ENCODE results near the gene CSE1L.
"Not testable (repeated sequence)": the region's sequence is repeated elsewhere in the genome, so short reads cannot be mapped to it uniquely, and the experiment has no call there.

CSE1L gene

DNA sequence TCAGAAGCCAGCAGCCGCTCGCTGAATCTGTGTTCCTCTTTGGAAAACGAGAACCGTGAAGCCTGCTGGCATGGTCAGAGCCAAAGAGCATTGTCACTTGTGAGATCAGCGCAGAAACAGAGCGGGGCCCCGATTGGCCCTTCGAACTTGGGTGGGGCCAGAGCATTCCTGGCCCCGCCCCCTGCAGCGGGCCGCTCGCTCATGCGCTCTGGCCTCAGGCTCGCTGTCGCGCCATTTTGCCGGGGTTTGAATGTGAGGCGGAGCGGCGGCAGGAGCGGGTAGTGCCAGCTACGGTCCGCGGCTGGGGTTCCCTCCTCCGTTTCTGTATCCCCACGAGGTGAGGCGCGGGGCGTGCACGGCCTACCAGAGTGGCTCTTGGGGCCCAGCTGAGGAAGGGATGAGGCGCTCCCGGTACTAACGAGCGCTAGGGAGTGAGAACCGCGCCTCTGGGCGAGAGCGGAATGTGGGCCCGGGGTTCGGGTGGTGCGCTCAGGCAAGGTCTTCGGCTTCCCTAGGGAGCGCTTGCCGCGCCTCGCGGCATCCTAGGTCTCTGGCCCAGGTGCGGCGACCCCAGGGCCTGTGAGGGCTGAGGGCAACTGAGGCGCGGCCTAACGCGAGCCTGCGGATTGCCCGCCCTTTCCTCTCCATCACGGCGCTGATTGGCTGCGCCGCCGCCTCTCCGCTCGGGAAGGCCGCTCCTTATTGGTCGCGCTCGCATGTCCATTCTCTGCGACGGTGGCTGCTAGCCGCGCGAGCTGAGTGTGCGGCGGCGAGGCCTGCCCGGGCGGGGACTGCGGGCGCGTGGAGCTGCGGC, at the start of gene CSE1L:
CSE1L (plus strand) TSS at position 226 of the 814 bp plus-strand sequence. CDS start 12,152 bp downstream, outside the sequence.
- DNase-seq (ENCODE audit: low spot score), result peak; percentile 97

DNA sequence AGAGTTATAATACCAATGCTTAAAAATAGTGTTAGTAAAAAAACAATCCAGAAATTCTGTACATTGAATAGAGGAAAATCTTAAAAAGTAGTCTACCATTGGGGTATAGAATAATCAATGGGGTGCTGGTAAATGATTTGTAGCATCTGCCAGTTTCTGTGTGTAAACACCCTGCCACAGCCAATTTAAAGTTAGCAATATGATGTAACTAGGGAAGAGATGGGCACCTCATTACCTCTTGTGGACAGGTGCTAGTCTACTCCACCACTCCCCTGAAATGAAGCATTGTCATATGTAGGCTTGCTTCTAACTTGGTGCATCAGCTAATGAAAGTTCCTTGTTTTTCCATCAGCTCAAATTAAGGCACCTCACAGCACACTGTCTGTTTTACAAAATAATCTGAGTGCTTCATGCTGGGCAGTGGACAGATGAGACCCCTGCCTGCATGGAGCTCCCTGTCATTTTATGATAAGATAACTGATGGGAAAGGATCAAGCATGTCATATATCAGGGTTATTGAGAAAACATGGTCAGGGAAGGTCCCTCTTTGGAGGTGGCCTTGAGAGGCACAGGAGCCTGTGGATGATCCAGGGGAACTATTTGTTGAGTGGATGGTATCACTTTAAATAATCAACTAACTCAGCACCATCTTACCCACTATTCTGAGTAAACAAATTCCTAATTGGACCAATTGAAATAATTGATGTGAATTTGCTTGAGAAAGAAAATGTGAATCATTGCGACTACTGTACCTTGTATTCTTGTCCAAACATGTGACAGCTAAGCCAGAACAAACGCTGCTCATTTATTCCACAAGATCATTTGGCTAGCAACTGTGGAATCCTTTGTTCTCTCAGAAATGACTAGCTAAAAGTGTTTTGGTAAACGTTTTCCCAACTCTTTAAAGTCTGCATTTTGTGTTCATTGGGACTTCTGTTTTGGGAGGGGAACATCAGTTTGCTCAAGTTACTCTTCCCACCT, 45.9 kb upstream of the CSE1L start:
- peak; percentile 49 for DNase-seq (ENCODE audit: low spot score)

GRCh38 chr20:49001741-49002140, 44.4 kb upstream of the CSE1L start:
- DNase-seq (ENCODE audit: low spot score), result no peak

DNA sequence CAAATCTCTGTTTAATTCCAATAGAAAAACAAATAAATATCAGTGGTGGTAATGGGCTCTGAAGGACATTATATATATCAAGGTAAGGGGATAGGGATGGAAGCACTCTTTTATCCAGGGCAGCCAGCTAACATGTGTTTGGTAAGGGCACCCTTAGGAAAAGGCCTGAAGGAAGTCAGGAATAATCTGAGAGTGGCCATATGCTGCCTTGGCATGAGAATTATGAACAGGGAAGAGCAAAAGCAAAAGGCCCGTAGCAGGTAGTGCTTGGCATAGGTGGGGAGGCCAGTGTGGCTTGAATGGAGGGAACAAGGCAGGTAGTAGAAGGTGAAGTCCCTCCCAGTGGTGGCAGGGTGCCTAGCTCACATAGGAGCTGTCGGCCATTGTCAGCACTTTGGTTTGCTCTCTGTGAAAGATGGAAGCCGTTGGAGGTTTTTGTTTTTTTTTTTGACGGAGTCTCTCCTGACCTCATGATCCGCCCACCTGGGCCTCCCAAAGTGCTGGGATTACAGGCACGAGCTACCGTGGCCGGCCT, 39.6 kb upstream of the CSE1L start:
- no peak for DNase-seq (ENCODE audit: low spot score)

DNA sequence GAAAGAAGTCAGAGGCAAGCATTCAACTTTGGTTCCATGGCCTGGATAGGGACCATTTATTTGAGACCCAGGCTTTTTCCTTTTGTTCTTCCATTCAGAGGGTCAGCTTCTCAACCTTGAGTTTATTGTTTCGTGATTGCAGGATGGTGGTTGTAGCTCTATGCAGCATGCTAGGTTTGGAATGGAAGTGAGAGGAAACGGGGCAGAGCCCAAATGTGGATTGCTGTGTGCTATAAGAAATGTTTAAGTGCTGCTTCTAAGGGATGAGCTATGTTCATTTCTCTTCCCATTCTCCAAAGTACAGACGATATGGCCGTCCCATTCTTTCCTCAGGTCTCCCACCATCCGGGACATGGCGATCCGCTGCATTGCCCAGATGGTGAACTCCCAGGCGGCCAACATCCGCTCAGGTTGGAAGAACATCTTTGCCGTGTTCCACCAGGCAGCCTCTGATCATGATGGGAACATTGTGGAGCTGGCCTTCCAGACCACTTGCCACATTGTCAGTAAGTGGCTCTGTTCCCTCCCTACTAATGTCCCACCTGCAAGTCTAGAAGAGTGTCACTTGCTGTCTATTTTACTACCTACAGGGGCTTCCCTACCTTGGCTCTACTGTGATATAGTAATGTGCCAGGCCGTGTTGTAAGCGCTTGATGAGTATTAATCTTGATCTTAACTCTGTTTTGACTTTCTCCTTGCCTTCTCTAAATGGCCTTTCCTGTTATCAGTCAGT, 36.0 kb upstream of the CSE1L start:
- DNase-seq (ENCODE audit: low spot score), result no peak

DNA sequence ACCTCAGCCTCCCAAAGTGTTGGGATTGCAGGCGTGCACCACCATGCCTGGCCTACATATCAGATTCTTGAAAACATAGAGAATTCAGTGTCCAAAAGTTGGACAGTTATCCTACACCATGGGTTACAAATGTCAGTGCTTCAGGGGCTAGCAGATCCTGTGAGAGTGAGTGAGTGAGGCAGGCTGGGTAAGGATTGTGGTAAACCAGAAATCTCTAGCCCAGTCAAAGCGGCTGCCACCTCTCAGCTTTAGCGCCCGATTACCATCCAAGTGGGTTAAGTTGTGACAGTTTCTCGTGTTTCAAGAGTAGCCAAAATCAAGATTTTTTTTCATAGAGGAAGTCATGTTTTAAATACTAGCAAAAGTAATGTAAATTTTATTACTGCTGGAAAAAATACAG, 21.9 kb upstream of the CSE1L start:
- DNase-seq (ENCODE audit: low spot score), result no peak

DNA sequence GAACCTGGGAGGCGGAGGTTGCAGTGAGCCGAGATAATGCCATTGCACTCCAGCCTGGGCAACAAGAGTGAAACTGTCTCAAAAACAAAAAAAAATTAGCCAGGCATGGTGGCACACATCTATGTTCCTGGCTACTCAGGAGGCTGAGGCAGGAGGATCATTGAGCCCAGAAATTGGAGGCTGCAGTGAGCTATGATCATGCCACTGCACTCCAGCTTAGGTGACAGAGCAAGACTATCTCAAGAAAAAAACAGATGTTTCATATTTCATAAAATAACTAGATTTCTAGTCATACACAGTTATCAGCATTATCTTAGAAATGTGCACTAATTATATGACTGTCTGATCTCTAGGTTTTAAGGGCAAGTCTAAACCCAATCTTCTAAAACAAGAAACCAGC, 17.9 kb upstream of the CSE1L start:
- DNase-seq (ENCODE audit: low spot score), result not testable (repeated sequence)

DNA sequence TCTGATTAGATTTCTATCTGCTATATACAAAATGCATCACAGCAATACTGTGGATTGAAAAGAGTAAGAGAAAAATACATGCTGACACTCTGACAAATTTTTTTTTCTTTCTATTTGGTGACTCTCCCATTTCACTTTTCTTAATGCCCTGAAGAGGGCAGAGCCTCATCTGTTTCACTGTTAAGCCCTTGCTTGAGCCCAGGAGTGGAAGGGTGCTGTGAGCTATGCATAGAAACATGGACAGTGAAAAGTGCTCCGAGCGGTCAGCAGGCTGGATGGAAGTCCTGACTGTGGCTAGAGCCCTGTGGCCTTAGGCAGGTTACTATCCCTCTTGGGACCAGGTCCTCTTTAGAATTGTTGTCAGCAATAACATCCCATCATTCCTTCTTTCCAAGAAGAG, 17.4 kb upstream of the CSE1L start:
- DNase-seq (ENCODE audit: low spot score), result peak; percentile 38

DNA sequence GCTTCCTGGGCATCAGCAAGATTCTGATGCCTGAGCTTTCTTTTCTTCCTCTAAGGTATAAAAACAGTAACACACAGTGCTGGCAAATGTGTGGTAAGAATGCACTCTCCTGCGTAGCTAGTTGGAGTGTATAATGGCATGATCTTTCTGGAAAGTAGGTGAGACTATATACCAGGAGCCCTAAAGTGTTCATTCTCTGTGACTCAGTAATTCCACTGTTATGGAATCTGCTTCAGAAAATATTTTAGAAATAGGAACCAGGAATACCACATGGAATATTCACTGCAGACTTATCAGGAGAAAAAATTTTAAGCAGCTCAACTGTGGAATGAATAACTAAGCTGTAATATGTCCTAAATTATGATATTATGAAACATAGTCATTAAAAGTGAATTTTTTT, 16.9 kb upstream of the CSE1L start:
- no peak for DNase-seq (ENCODE audit: low spot score)

GRCh38 chr20:49030954-49031619, 15.0 kb upstream of the CSE1L start:
- peak; percentile 50 for DNase-seq (ENCODE audit: low spot score)

DNA sequence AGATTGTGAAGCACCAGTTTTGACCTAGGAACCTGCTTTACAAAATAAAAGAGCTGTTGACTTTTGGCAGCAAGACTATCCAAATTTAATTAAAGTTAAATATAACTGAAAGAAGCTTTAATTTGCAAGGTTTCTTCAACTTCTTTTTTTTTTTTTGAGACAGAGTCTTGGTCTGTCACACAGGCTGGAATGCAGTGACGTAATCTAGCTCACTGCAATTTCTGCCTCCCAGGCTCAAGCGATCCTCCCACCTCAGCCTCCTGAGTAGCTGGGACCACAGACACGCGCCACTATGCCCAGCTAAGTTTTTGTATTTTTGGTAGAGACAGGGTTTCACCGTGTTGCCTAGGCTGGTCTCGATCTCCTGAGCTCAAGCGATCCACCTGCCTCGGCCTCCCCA, 13.7 kb upstream of the CSE1L start:
- no peak for DNase-seq (ENCODE audit: low spot score)

DNA sequence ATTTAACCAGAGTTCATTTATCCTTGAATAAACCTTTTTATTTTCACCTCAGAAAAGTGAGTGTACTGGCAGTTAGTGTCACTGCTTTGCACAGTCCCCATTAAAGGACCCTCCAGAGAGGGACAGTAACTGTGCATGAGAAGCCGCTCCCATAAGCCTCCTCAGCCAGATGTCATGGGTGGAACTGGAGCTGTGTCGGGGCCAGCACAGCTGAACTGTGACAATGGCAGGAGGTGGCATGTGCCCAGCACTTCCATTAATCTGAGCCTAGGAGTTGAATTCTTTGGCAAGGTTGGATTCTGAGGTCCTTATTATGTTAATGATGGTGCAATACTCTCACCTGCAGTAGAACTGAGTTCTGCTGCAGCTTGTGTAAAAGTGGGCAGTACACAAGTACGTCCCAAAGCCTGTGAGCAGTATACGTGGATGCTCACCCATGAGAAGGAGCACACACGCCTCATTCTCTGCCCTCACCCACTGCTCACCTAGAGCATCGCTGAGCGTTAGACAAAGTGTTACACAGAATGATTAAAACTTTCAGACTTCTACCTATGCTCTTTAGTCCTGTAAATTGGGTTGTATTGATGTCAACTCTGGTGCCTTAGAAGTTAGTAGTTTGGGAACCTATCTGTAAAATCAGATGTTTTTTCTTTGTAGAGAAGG, 11.9 kb upstream of the CSE1L start:
- DNase-seq (ENCODE audit: low spot score), result no peak

DNA sequence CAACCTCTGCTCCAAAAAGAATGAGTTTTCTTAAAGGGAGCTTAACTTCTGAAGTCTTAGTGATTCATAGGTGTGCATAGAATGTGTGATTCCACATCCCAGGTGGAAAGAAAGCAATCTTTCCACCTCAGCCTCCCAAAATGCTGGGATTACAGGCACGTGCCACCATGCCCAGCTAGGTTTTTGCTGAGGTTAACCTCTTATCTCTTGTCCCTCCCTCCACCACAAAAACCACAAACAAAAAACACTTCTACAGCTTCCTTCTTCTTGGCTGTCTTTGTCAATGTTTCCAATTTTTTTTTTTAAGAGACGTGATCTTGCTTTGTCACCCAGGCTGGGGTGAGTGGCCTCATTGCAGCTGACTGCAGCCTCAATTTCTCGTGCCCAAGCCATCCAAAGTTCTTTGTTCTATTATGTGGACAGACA, 8.1 kb upstream of the CSE1L start:
- no peak for DNase-seq (ENCODE audit: low spot score)

DNA sequence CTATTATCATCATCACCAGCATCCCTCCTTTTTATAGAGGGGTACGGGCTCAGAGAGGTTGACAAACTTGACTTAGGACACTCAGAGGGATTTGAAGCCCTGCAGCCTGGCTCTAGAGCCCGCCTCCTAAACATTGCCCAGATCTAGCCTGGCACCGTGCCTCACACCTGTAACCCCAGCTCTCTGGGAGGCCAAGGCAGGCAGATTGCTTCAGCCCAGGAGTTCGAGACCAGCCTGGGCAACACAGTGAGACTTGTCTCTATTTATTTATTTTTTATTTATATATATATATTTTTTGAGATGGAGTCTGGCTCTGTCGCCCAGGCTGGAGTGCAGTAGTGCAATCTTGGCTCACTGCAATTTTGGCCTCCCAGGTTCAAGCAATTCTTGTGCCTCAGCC, 6.3 kb upstream of the CSE1L start:
- no peak for DNase-seq (ENCODE audit: low spot score)

DNA sequence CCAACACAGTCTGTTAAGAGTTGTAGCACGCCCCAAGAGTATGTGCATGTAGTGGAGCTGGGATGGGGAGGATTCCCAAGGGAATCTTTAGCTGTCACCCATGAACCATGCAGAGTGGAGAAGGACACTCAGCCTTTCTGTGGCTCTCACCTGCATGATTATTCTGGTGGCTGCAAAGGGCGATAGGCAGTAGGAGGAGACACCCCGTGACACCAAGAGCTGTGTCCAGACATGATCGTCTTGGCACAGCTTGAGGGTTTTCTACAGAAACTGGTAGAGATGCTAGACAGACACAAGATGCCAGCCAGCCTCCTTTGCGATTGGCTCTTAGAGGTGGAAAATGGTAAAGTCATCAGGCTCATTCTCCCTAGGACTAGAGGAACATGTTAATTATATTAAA, 3.1 kb upstream of the CSE1L start:
- DNase-seq (ENCODE audit: low spot score), result no peak

DNA sequence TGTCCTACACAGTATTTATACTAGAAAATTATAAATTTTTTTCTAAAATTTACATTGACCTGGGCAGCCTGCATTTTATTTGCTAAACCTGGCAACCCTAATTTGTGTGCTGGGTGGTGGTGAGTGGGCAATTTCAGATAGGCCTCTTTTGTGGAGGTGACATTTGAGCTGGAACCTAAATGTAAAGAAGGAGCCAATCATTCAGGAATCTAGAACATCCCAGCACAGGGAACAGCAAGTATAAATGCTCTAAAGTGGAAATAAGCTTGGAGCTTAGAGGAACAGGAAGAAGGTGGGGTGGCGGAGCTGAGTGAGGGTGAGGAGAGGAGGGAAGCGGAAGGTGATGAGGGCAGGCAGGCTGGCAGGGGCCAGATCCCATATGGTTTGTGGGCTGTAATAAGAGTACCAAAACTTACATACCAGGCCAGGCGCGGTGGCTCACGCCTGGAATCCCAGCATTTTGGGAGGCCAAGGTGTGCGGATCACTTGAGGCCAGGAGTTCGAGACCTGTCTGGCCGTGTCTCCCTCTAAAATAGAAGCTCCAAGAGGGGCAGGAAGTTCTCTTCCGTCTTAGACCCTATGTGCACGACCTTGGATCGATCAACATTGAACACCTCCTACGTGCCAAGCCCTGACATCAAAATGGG, 549 bp upstream of the CSE1L start:
- DNase-seq (ENCODE audit: low spot score), result peak; percentile 62

DNA sequence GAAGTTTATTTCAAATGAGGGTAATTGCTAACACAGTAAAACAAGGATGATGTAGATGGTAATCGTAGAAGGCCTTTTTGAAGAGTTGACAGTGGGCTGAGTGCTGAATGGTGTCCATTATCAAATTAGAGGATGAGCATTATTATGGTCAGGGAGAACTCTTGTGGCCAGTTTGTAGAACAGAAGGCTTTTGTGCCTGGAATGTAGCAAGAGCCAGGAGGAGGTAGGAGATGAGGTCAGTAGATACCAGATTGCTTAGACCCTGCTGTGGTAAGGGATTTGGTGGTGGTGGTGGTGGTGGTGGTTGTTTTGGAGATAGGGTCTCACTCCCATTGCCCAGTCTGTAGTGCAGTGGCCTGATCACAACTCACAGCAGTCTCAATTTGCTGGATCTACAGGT, 6.2 kb downstream of the CSE1L start:
- peak; percentile 45 for DNase-seq (ENCODE audit: low spot score)

GRCh38 chr20:49054056-49054643, 8.0 kb downstream of the CSE1L start:
- no peak for DNase-seq (ENCODE audit: low spot score)

DNA sequence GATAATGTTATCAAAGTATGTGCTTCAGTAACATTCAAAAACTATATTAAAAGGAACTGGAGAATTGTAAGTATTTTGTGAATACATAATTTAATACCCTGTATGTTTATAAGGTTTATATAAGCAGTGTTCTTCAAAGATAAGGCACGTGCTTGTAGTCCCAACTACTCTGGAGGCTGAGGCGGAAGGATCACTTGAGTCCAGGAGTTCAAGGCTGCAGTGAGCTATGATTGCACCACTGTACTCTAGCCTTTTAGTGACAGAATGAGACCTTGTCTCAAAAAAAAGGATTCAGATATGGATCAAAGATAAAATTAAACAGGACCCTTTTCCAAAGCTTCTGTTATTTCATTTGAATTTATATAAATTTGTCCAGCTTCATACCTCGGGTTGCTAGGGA, 17.2 kb downstream of the CSE1L start:
- DNase-seq (ENCODE audit: low spot score), result no peak

DNA sequence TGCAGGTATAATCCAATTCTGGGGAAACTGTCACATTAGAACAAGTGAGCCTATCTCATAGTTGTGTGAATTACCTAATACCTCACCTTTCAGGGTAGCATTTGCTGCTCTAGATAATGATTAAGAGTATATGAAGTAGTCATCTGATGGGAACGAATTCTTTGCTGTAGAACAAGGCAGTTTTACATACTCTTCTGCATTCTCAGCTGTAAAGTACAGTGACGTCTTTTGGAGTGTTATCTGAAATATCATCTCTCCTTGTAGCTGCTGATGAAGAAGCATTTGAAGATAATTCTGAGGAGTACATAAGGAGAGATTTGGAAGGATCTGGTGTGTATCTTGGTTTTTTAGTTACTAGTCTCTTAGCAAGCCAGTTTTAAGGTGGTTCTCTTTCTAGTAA, 28.4 kb downstream of the CSE1L start:
- no peak for DNase-seq (ENCODE audit: low spot score)

All from Ammon's horn (tissue), 1 donor.